Measurements from ENCODE around the gene NIBAN1. TPM values are rescaled to one million over a fixed set of nuclear protein-coding genes. Genes with fewer than 3 reads are reported as not detected.

Gene NIBAN1
- polyA plus RNA-seq, 1 donor from 2014 or later = 0.09 TPM

- Histone ChIP-seq H3K4me2 (ENCODE audit: low read length) (no peak overlapping the region), H3K27ac (ENCODE audit: low read length) (no peak overlapping the region)
- no peak for TF ChIP-seq RAD21 (conservative IDR thresholded peaks at IDR 0.05)
- no peak for TF ChIP-seq MXI1 (conservative IDR thresholded peaks at IDR 0.05; ENCODE audit: poor library complexity, severe bottlenecking)
- TF ChIP-seq TAF1 (IDR thresholded peaks at IDR 0.05; ENCODE audit: low read depth) = no peak
- no peak for TF ChIP-seq SMC3 (conservative IDR thresholded peaks at IDR 0.05; ENCODE audit: poor library complexity)
- TF ChIP-seq POLR2AphosphoS5 (IDR thresholded peaks at IDR 0.05) = no peak
- no peak for TF ChIP-seq EP300 (conservative IDR thresholded peaks at IDR 0.05; ENCODE audit: poor library complexity, severe bottlenecking)
- TF ChIP-seq EZH2 (IDR thresholded peaks at IDR 0.05; ENCODE audit: borderline replicate concordance, insufficient read depth, low read length, poor library complexity, severe bottlenecking) = no peak
- no peak for TF ChIP-seq REST (IDR thresholded peaks at IDR 0.05; ENCODE audit: borderline replicate concordance)
- TF ChIP-seq, protein P1, sequence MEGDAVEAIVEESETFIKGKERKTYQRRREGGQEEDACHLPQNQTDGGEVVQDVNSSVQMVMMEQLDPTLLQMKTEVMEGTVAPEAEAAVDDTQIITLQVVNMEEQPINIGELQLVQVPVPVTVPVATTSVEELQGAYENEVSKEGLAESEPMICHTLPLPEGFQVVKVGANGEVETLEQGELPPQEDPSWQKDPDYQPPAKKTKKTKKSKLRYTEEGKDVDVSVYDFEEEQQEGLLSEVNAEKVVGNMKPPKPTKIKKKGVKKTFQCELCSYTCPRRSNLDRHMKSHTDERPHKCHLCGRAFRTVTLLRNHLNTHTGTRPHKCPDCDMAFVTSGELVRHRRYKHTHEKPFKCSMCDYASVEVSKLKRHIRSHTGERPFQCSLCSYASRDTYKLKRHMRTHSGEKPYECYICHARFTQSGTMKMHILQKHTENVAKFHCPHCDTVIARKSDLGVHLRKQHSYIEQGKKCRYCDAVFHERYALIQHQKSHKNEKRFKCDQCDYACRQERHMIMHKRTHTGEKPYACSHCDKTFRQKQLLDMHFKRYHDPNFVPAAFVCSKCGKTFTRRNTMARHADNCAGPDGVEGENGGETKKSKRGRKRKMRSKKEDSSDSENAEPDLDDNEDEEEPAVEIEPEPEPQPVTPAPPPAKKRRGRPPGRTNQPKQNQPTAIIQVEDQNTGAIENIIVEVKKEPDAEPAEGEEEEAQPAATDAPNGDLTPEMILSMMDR (IDR thresholded peaks at IDR 0.05; ENCODE audit: poor library complexity, severe bottlenecking) = no peak
Measured at GRCh38 chr1:184940226-184940625, 34.1 kb downstream of the NIBAN1 start.

DNA sequence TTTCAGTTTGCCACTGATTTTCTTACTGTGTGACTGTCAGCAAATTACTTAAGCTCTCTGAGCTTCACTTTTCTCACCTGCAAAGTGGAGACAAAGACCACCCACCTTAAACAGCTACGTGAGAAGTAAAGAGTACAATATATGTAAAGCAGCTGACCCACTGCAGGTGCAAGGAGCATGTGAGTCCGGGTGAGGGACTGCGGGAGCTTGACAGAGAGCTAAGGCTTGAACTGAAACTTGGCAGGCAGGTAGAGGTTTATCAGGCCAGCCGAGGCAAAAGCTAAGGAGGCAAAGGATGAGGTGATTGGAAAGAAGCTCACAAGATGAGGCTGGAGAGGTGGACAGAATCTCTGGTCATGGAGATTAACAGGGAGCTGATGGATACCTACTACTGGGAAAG is 36.6 kb downstream of the NIBAN1 start:
- H3K9me2 ChIP-seq (ENCODE audit: insufficient read depth, low read length) = no peaks in the 10 kb centered on the region
- no peaks in the 10 kb centered on the region for H3F3A ChIP-seq (ENCODE audit: insufficient read depth, low read length, poor library complexity, severe bottlenecking)
- H3K27me3 ChIP-seq (ENCODE audit: insufficient read depth, low read depth, low read length) = no peaks in the 10 kb centered on the region
- H3K36me3 ChIP-seq (ENCODE audit: insufficient read depth, low read length) = no peaks in the 10 kb centered on the region
- no peaks in the 10 kb centered on the region for H3K79me2 ChIP-seq (replicated peaks; ENCODE audit: insufficient read depth, low read length)
- H3K4me3 ChIP-seq (ENCODE audit: low read length) = no peak overlapping the region
- peaks cover 3% of the 10 kb centered on the region for H3K9me3 ChIP-seq (ENCODE audit: low read length)
- H2AFZ ChIP-seq (ENCODE audit: low read depth, low read length) = no peak overlapping the region
- H4K20me1 ChIP-seq (ENCODE audit: insufficient read depth) = no peaks in the 10 kb centered on the region
- H3K4me2 ChIP-seq (ENCODE audit: low read length) = no peak overlapping the region
- no peak for TF ChIP-seq SMC3 (conservative IDR thresholded peaks at IDR 0.05; ENCODE audit: poor library complexity)
- no peak for TF ChIP-seq POLR2AphosphoS5 (IDR thresholded peaks at IDR 0.05)
- TF ChIP-seq MXI1 (conservative IDR thresholded peaks at IDR 0.05; ENCODE audit: poor library complexity, severe bottlenecking) = no peak
- TF ChIP-seq REST (IDR thresholded peaks at IDR 0.05; ENCODE audit: borderline replicate concordance) = no peak
- no peak for TF ChIP-seq EP300 (conservative IDR thresholded peaks at IDR 0.05; ENCODE audit: poor library complexity, severe bottlenecking)
- TF ChIP-seq, protein P1 (IDR thresholded peaks at IDR 0.05; ENCODE audit: poor library complexity, severe bottlenecking) = no peak
- no peak for TF ChIP-seq RAD21 (conservative IDR thresholded peaks at IDR 0.05)
- TF ChIP-seq TAF1 (IDR thresholded peaks at IDR 0.05; ENCODE audit: low read depth) = no peak
- H3K27ac ChIP-seq (ENCODE audit: low read length) = no peak overlapping the region
- H3K9ac ChIP-seq (ENCODE audit: low read length) = no peak overlapping the region

More at GRCh38 chr1:184940226-184940625, 34.1 kb downstream of the NIBAN1 start:
- Histone ChIP-seq H3K4me3 (ENCODE audit: low read length) (no peak overlapping the region), H4K20me1 (ENCODE audit: insufficient read depth) (no peaks in the 10 kb centered on the region), H3K79me2 (replicated peaks; ENCODE audit: insufficient read depth, low read length) (no peaks in the 10 kb centered on the region), H3F3A (ENCODE audit: insufficient read depth, low read length, poor library complexity, severe bottlenecking) (no peaks in the 10 kb centered on the region), H3K36me3 (ENCODE audit: insufficient read depth, low read length) (no peaks in the 10 kb centered on the region), H3K9me2 (ENCODE audit: insufficient read depth, low read length) (no peaks in the 10 kb centered on the region), H2AFZ (ENCODE audit: low read depth, low read length) (no peak overlapping the region), H3K27me3 (ENCODE audit: insufficient read depth, low read depth, low read length) (no peaks in the 10 kb centered on the region), H3K9me3 (ENCODE audit: low read length) (peaks cover 3% of the 10 kb centered on the region), H3K9ac (ENCODE audit: low read length) (no peak overlapping the region)

Data from neural cell (in vitro differentiated cells).